Activated B cell treated with CpG ODN at 0.5 μM for 24 hours (primary cell): ENCODE measurements around the gene GRIK3. TPM values are rescaled to one million over a fixed set of nuclear protein-coding genes. Genes with fewer than 3 reads are reported as not detected.

Source experiments
- ATAC-seq: fragments of 200-7000 bp; cut with Tn5 transposase; one replicate; pipeline ENCODE4 v1.10.0; 2021; ENCODE audit warnings: low read depth, mild to moderate bottlenecking, moderate library complexity
- CTCF ChIA-PET: fragments of 350-600 bp; sonication (Branson Sonifier 250); formaldehyde crosslinking; loops from one replicate; lab custom pipeline; 2021; ENCODE audit warnings: antibody characterized with exemption; lab: Charles Lee
- POLR2A ChIA-PET: fragments of 350-600 bp; sonication (Branson Sonifier 250); formaldehyde crosslinking; loops from one replicate; lab custom pipeline; 2021; ENCODE audit warnings: antibody characterized with exemption; lab: Charles Lee
- DNase-seq: peaks from one replicate; pipeline ENCODE4 v3.0.0; 2022
- H3K27ac Mint-ChIP-seq: one replicate; pipeline ENCODE4 v1.8.0; 2020; ENCODE audit warnings: mixed read lengths
- H3K27me3 Mint-ChIP-seq: one replicate; pipeline ENCODE4 v1.8.0; 2021; ENCODE audit warnings: mixed read lengths
- H3K36me3 Mint-ChIP-seq: one replicate; pipeline ENCODE4 v1.8.0; 2021; ENCODE audit warnings: low read depth, mixed read lengths
- H3K4me1 Mint-ChIP-seq: one replicate; pipeline ENCODE4 v1.8.0; 2021; ENCODE audit warnings: mixed read lengths
- H3K4me3 Mint-ChIP-seq: one replicate; pipeline ENCODE4 v1.8.0; 2020; ENCODE audit warnings: mild to moderate bottlenecking, mixed read lengths
- H3K9me3 Mint-ChIP-seq: one replicate; pipeline ENCODE4 v1.8.0; 2020; ENCODE audit warnings: mixed read lengths
- intact Hi-C: fragments of 100-400 bp; cut with micrococcal nuclease; formaldehyde crosslinking; loops from one replicate; pipeline ENCODE4 v1.15.1; 2024
- total RNA-seq: library from RNA; stranded (reverse); gene quantifications from 2 replicates; pipeline ENCODE4 v1.2.3, GENCODE V29; 2022
- TF ChIP-seq, protein P1 (sequence below): fragments of 200-600 bp; IDR thresholded peaks from one replicate; pipeline ENCODE4 v1.8.0; 2022; ENCODE audit warnings: antibody characterized with exemption, mild to moderate bottlenecking

GRIK3 gene
- total RNA-seq, 1 donor from 2014 or later: 0.35 TPM

DNA sequence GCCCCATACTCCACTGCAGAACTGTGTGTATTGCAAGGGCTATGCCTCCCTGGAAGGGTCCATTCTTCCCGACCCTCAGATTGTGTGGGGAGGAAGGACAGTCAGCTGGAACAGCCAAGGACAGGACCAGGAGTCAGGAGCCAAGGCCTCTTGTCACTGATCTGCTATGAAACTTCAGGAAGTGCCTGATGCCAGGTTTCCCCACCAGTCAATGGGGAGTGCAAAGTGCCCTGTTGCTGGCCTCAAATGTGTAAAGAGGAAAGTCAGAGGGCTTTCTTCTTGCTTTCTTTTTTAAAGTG is 168.8 kb downstream of the GRIK3 start:
- H3K4me1 Mint-ChIP-seq: no peaks in the 10 kb centered on the region
- intact Hi-C loops: loop anchor here (10.0 kb wide), 1 partner anchor 459 kb away; no protein-coding TSS in a partner anchor
- no peak overlapping the region for H3K4me3 Mint-ChIP-seq
- POLR2A ChIA-PET: no interaction called here
- CTCF ChIA-PET: no interaction called here
- TF ChIP-seq, protein P1, sequence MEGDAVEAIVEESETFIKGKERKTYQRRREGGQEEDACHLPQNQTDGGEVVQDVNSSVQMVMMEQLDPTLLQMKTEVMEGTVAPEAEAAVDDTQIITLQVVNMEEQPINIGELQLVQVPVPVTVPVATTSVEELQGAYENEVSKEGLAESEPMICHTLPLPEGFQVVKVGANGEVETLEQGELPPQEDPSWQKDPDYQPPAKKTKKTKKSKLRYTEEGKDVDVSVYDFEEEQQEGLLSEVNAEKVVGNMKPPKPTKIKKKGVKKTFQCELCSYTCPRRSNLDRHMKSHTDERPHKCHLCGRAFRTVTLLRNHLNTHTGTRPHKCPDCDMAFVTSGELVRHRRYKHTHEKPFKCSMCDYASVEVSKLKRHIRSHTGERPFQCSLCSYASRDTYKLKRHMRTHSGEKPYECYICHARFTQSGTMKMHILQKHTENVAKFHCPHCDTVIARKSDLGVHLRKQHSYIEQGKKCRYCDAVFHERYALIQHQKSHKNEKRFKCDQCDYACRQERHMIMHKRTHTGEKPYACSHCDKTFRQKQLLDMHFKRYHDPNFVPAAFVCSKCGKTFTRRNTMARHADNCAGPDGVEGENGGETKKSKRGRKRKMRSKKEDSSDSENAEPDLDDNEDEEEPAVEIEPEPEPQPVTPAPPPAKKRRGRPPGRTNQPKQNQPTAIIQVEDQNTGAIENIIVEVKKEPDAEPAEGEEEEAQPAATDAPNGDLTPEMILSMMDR: no peak
- no peaks in the 10 kb centered on the region for H3K9me3 Mint-ChIP-seq
- DNase-seq (no peak), ATAC-seq (no peak)
- no peaks in the 10 kb centered on the region for H3K36me3 Mint-ChIP-seq
- no peak overlapping the region for H3K27ac Mint-ChIP-seq
- H3K27me3 Mint-ChIP-seq: peaks cover 7% of the 10 kb centered on the region

DNA sequence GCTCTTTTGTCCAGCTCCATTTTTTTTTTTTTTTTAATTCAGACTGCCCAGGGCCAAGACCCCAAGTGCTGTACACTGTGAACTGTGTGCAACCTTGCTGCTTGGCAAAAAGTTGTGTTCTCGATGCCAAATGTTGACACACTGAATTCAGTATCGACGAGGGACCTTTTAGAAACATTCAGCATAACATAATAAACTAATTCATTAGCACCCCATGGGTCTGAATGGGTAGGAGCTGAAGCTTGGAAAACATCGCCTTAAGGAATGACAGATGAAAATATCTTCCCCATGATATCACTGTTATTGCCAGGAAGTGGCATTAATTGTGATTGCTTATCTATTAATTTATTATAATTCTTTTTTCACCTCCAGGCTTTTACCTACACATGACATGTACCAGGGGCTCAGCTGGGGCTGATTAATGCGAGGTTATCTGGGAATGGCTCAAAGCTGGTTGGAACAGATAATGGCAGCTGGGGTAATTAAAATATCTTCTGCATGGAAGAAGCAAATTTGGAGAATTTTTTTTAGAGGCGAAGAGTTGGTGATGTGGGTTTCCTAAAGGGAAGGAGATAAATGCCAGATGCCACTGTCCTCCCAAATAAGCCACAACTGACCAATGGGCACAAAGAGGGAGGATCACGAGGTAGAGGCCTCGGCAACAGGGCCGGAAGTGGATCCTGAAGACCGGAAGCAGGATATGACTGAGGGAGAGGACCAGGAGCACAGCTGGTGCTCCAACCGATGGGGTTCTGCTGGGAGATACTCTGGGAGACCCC is 169.3 kb downstream of the GRIK3 start:
- Mint-ChIP-seq H3K27me3 (peaks cover 7% of the 10 kb centered on the region), H3K4me3 (no peak overlapping the region), H3K27ac (no peak overlapping the region), H3K4me1 (no peaks in the 10 kb centered on the region), H3K9me3 (no peaks in the 10 kb centered on the region), H3K36me3 (no peaks in the 10 kb centered on the region)
- no peak for ATAC-seq
- ChIA-PET CTCF (interaction anchor here (0.8 to 1.0 kb wide), 2 partner anchors 459 to 569 kb away, joined by 3 read pairs; no protein-coding TSS in a partner anchor), POLR2A (no interaction called here)
- intact Hi-C loops: loop anchor here (10.0 kb wide), 1 partner anchor 460 kb away; no protein-coding TSS in a partner anchor
- TF ChIP-seq, protein P1: no peak
- DNase-seq: no peak

DNA sequence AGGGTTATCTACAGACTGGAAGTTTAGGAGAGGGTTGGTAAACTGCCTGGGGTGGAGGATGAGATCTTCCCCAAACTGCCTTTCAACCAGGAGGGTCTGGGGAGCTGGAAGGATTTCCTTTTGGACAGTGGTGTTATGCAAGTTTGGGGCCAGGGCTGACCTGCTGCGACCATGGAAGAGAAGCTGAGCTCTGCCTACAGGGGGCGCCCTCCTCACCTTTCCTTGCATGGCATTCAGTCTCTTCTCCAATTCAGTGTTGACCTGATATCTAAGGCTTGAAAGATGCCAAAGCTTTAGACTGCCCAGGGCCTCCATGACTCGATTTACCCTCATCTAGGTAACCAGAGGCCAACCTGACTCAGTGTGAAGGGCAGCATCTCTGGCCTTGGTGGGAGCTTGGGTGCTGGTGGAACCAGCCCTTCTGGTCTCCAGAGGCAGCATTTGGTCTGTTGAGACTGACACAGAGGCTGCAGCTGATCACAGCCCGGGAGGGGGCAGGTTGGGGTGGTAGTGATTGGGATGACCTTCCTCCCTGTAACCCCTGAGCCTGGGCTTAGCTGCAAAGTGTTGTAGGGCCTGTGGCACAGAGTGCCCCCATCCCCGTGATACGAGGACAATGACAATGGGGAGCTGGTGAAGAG is 170.0 kb downstream of the GRIK3 start:
- H3K27ac Mint-ChIP-seq: no peak overlapping the region
- H3K4me3 Mint-ChIP-seq: no peak overlapping the region
- no peak for ATAC-seq
- no peaks in the 10 kb centered on the region for H3K4me1 Mint-ChIP-seq
- CTCF ChIA-PET: interaction anchor here (0.8 to 1.0 kb wide), 2 partner anchors 460 to 570 kb away, joined by 3 read pairs; no protein-coding TSS in a partner anchor
- no peaks in the 10 kb centered on the region for H3K36me3 Mint-ChIP-seq
- DNase-seq: no peak
- TF ChIP-seq, protein P1: no peak
- intact Hi-C loops: loop anchor here (10.0 kb wide), 1 partner anchor 460 kb away; no protein-coding TSS in a partner anchor
- peaks cover 11% of the 10 kb centered on the region for H3K27me3 Mint-ChIP-seq
- H3K9me3 Mint-ChIP-seq: no peaks in the 10 kb centered on the region
- POLR2A ChIA-PET: no interaction called here

DNA sequence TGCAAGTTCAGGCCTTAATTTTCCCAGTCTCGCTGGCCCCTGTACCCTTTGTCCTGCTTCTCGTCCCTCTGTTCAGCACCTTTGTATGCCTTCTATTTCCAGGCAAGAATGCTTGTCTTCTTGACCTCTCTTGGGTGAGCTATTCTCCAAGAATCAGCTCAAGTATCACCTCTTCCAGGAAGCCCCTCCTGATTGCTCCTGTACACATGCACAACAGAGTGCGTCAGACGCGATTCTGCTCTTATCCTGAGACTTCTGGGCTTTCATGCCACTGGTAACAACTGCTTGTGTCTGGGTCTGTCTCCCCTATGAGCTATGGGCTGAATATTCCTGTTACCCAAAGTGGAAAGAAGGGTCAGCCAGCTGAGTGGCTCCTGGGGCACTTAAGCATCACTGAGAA is 170.8 kb downstream of the GRIK3 start:
- TF ChIP-seq, protein P1: no peak
- Mint-ChIP-seq H3K4me3 (no peak overlapping the region), H3K9me3 (no peaks in the 10 kb centered on the region), H3K27me3 (peaks cover 11% of the 10 kb centered on the region), H3K36me3 (no peaks in the 10 kb centered on the region), H3K27ac (no peak overlapping the region), H3K4me1 (no peaks in the 10 kb centered on the region)
- intact Hi-C loops: loop anchor here (10.0 kb wide), 1 partner anchor 461 kb away; no protein-coding TSS in a partner anchor
- ChIA-PET CTCF (no interaction called here), POLR2A (no interaction called here)
- no peak for ATAC-seq
- no peak for DNase-seq

DNA sequence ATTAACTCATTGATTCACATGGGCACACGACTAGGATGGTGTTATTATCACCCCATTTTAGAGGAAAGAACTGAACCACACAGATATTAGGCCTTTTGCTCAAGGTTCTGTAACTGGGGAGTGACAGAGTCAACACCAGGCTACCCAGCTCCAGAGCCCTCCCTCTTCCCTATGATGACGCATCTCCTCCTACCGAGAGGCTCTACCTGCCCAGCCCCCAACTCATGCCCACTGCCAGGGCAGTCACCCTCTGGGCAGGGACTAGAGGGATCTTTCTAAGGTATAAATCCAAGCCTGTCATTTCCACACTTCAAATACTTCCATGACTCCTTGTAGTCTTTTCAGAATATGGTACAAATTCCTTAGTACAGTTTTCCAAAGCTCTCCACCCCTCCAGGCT is 171.3 kb downstream of the GRIK3 start:
- no peak overlapping the region for H3K27ac Mint-ChIP-seq

More for the DNA sequence above, 171.3 kb downstream of the GRIK3 start:
- Mint-ChIP-seq H3K36me3 (no peaks in the 10 kb centered on the region), H3K9me3 (no peaks in the 10 kb centered on the region), H3K27me3 (peaks cover 11% of the 10 kb centered on the region), H3K4me1 (no peaks in the 10 kb centered on the region), H3K4me3 (no peak overlapping the region)
- DNase-seq (no peak), ATAC-seq (no peak)
- intact Hi-C loops: loop anchor here (10.0 kb wide), 1 partner anchor 462 kb away; no protein-coding TSS in a partner anchor
- POLR2A ChIA-PET: no interaction called here
- TF ChIP-seq, protein P1: no peak
- CTCF ChIA-PET: no interaction called here
